ENCODE results near the gene BPIFB2. TPM values are rescaled to one million over a fixed set of nuclear protein-coding genes. Genes with fewer than 3 reads are reported as not detected.

BPIFB2 gene
- total RNA-seq, 2 donors from 2014 or later = not detected

- DNase-seq (no peak), ATAC-seq (no peak)
- intact Hi-C loops (cut with DNase I, micrococcal nuclease) = no loop called here
These were observed 64.9 kb downstream of the BPIFB2 start for GRCh38 chr20:33072362-33072761.

- intact Hi-C loops (cut with DNase I, micrococcal nuclease) = no loop called here
- DNase-seq = no peak
- no peak for ATAC-seq
These were observed 65.3 kb downstream of the BPIFB2 start for GRCh38 chr20:33072813-33073212.

Other genes starting within 250 kb of the BPIFB2 start
- under 1 TPM; 0.78 to 0.85 TPM for gene DNMT3B, start 245.3 kb upstream of the BPIFB2 start, total RNA-seq
- 10 to 100 TPM; 75.6 to 85.5 TPM for gene MAPRE1, start 187.8 kb upstream of the BPIFB2 start, total RNA-seq
- gene EFCAB8, start 148.8 kb upstream of the BPIFB2 start, total RNA-seq = under 1 TPM in 1 of 2 donors, not detected in 1; 0.11 TPM
- gene SUN5, start 3.3 kb upstream of the BPIFB2 start, total RNA-seq = not detected
- not detected for gene BPIFB6, start 23.9 kb downstream of the BPIFB2 start, total RNA-seq
- gene BPIFB3, start 46.2 kb downstream of the BPIFB2 start, total RNA-seq = not detected
- not detected for gene BPIFB4, start 71.9 kb downstream of the BPIFB2 start, total RNA-seq
- gene BPIFA2, start 160.5 kb downstream of the BPIFB2 start, total RNA-seq = not detected
- gene BPIFA3, start 209.6 kb downstream of the BPIFB2 start, total RNA-seq = not detected
- not detected for gene BPIFA1, start 228.3 kb downstream of the BPIFB2 start, total RNA-seq